GM10266 (cell line): Measurements from ENCODE around the gene DNTTIP2.

Experiments used
- DNase-seq: peaks from one replicate; pipeline ENCODE4 v3.0.0; 2012; ENCODE audit errors: extremely low spot score
- CTCF ChIP-seq: IDR thresholded peaks from 2 replicates; pipeline ENCODE4 v1.5.1; 2012; ENCODE audit warnings: mild to moderate bottlenecking, low read depth; ENCODE audit not compliant: control insufficient read depth, insufficient read depth; ENCODE audit errors: missing control alignments

Gene DNTTIP2

GRCh38 chr1:93816970-93817678 is 61.9 kb downstream of the DNTTIP2 start:
- no peak for TF ChIP-seq CTCF
- no peak for DNase-seq
